ENCODE results near the gene ADGRL3. TPM values are rescaled to one million over a fixed set of nuclear protein-coding genes. Genes with fewer than 3 reads are reported as not detected.

Gene ADGRL3
- total and polyA plus RNA-seq, 7 donors: 0.06 to 2.8 (median 0.42) TPM

GRCh38 chr4:61528595-61528994 lies 328.5 kb downstream of the ADGRL3 start:
- DNase-seq (no peak), ATAC-seq (no peak)
- H3K36me3 ChIP-seq (ENCODE audit: insufficient read depth in 1 of 2, low read depth in 1 of 2): no peaks in the 10 kb centered on the region
- no peak overlapping the region for H3K4me3 ChIP-seq
- intact Hi-C loops (cut with DNase I): no loop called here
- no peaks in the 10 kb centered on the region for H3K27me3 ChIP-seq (ENCODE audit: insufficient read depth in 3 of 3, low read length in 2 of 3)
- TF ChIP-seq CTCF (IDR thresholded peaks at IDR 0.05): no peak
- WGBS, 3 donors: 96 to 97% (median 97%) methylated on average over 1 of the region's 1 CpG
- H3K27ac ChIP-seq: no peak overlapping the region
- no peaks in the 10 kb centered on the region for H3K4me1 ChIP-seq
- H3K9me3 ChIP-seq: peaks cover 2% of the 10 kb centered on the region

- DNase-seq: no peak
- TF ChIP-seq CTCF (IDR thresholded peaks at IDR 0.05): no peak
- intact Hi-C loops (cut with DNase I): no loop called here
- WGBS, 3 donors: 91 to 94% (median 93%) methylated on average over 5 of the region's 5 CpGs
- no peaks in the 10 kb centered on the region for H3K4me1 ChIP-seq
- no peaks in the 10 kb centered on the region for H3K27me3 ChIP-seq (ENCODE audit: insufficient read depth in 3 of 3, low read length in 2 of 3)
- ATAC-seq: no peak
- no peaks in the 10 kb centered on the region for H3K36me3 ChIP-seq (ENCODE audit: insufficient read depth in 1 of 2, low read depth in 1 of 2)
- no peak overlapping the region for H3K27ac ChIP-seq
- H3K4me3 ChIP-seq: no peak overlapping the region
- peaks cover 10% of the 10 kb centered on the region for H3K9me3 ChIP-seq
Observed at GRCh38 chr4:61531188-61531587, 331.1 kb downstream of the ADGRL3 start.

- no peak for TF ChIP-seq CTCF (IDR thresholded peaks at IDR 0.05)
- no peak for DNase-seq
- peaks cover 10% of the 10 kb centered on the region for H3K9me3 ChIP-seq
- ATAC-seq: no peak
- no peaks in the 10 kb centered on the region for H3K27me3 ChIP-seq (ENCODE audit: insufficient read depth in 3 of 3, low read length in 2 of 3)
- intact Hi-C loops (cut with DNase I): no loop called here
- no peaks in the 10 kb centered on the region for H3K36me3 ChIP-seq (ENCODE audit: insufficient read depth in 1 of 2, low read depth in 1 of 2)
- WGBS, 3 donors: 48 to 51% (median 50%) methylated on average over 14 of the region's 14 CpGs
- H3K4me3 ChIP-seq: no peak overlapping the region
- H3K4me1 ChIP-seq: no peaks in the 10 kb centered on the region
- H3K27ac ChIP-seq: no peak overlapping the region
Observed at GRCh38 chr4:61532336-61533000, 332.3 kb downstream of the ADGRL3 start.

- Histone ChIP-seq H3K4me1 (no peaks in the 10 kb centered on the region), H3K9me3 (peaks cover 10% of the 10 kb centered on the region), H3K27me3 (ENCODE audit: insufficient read depth in 3 of 3, low read length in 2 of 3) (no peaks in the 10 kb centered on the region), H3K36me3 (ENCODE audit: insufficient read depth in 1 of 2, low read depth in 1 of 2) (no peaks in the 10 kb centered on the region), H3K4me3 (no peak overlapping the region), H3K27ac (no peak overlapping the region)
- intact Hi-C loops (cut with DNase I): no loop called here
- TF ChIP-seq CTCF (IDR thresholded peaks at IDR 0.05): no peak
- ATAC-seq (no peak), DNase-seq (no peak)
- WGBS, 3 donors: 44 to 61% (median 48%) methylated on average over 1 of the region's 1 CpG
Observed at GRCh38 chr4:61533140-61533539, 333.0 kb downstream of the ADGRL3 start.

GRCh38 chr4:61540944-61541343 lies 340.8 kb downstream of the ADGRL3 start:
- Histone ChIP-seq H3K36me3 (ENCODE audit: insufficient read depth in 1 of 2, low read depth in 1 of 2) (no peaks in the 10 kb centered on the region), H3K4me1 (no peaks in the 10 kb centered on the region), H3K27me3 (ENCODE audit: insufficient read depth in 3 of 3, low read length in 2 of 3) (no peaks in the 10 kb centered on the region), H3K27ac (no peak overlapping the region), H3K9me3 (no peaks in the 10 kb centered on the region), H3K4me3 (no peak overlapping the region)
- intact Hi-C loops (cut with DNase I): no loop called here
- DNase-seq: no peak
- WGBS, 3 donors: 67 to 73% (median 71%) methylated on average over 2 of the region's 2 CpGs
- no peak for ATAC-seq
- TF ChIP-seq CTCF (IDR thresholded peaks at IDR 0.05): no peak

Measured in psoas muscle (tissue), 8 donors.